SU-DHL-6 (cell line): Measurements from ENCODE around the gene NRG3.

ENCODE experiments used
- H2AFZ ChIP-seq: fragments of 200-600 bp; sonication (generic); 2 replicates; pipeline ENCODE4 v1.6.1; 2014; ENCODE audit warnings: low read depth, mild to moderate bottlenecking, moderate library complexity, mixed read lengths, antibody characterized with exemption, low read length; ENCODE audit not compliant: severe bottlenecking
- H3F3A ChIP-seq: fragments of 200-600 bp; shearing (Covaris generic); 2 replicates; pipeline ENCODE4 v1.6.0; 2016; ENCODE audit warnings: antibody characterized with exemption, mild to moderate bottlenecking; ENCODE audit not compliant: insufficient read depth
- H3K27ac ChIP-seq: fragments of 200-600 bp; sonication (generic); 2 replicates; pipeline ENCODE4 v1.5.1; 2016; ENCODE audit warnings: low read depth, mild to moderate bottlenecking, low read length, moderate library complexity, mixed read lengths
- H3K27me3 ChIP-seq: fragments of 200-600 bp; sonication (generic), shearing (Covaris generic); 2 replicates; pipeline ENCODE4 v1.6.0; 2014; ENCODE audit warnings: mild to moderate bottlenecking, low read length
- H3K36me3 ChIP-seq: fragments of 200-600 bp; sonication (generic); 2 replicates; pipeline ENCODE4 v1.6.1; 2014; ENCODE audit warnings: mild to moderate bottlenecking, low read length, mixed read lengths
- H3K4me2 ChIP-seq: fragments of 300-600, 200-600 bp; shearing (Covaris generic), sonication (generic); 2 replicates; pipeline ENCODE4 v1.6.0; 2014; ENCODE audit warnings: low read length, low read depth, mild to moderate bottlenecking; ENCODE audit not compliant: poor library complexity, severe bottlenecking
- H3K4me3 ChIP-seq: fragments of 200-600 bp; sonication (generic); 2 replicates; pipeline ENCODE4 v1.5.1; 2014; ENCODE audit warnings: antibody characterized with exemption, low read length, mild to moderate bottlenecking, mixed read lengths; ENCODE audit not compliant: insufficient read depth, poor library complexity, severe bottlenecking
- H3K79me2 ChIP-seq: fragments of 200-600 bp; sonication (generic); 2 replicates; pipeline ENCODE4 v1.6.1; 2014; ENCODE audit warnings: mild to moderate bottlenecking, low read length, moderate library complexity; ENCODE audit not compliant: insufficient read depth
- H3K9ac ChIP-seq: fragments of 200-600 bp; sonication (generic); 2 replicates; pipeline ENCODE4 v1.7.0; 2014; ENCODE audit warnings: mild to moderate bottlenecking, low read length
- H3K9me2 ChIP-seq: fragments of 200-600 bp; sonication (generic); replicated peaks from 2 replicates; pipeline ENCODE4 v1.6.1; 2014; ENCODE audit warnings: low read length; ENCODE audit not compliant: insufficient read depth
- H3K9me3 ChIP-seq: fragments of 200-600 bp; sonication (generic); 2 replicates; pipeline ENCODE4 v1.6.1; 2014; ENCODE audit warnings: low read length, mixed read lengths; ENCODE audit not compliant: insufficient read depth
- H4K20me1 ChIP-seq: fragments of 200-600 bp; sonication (generic); 2 replicates; pipeline ENCODE4 v1.6.1; 2014; ENCODE audit warnings: low read depth, mild to moderate bottlenecking, antibody characterized with exemption, low read length, moderate library complexity, mixed read lengths
- CTCF ChIP-seq: fragments of 200-600 bp; sonication (generic); IDR thresholded peaks from one replicate; pipeline ENCODE4 v1.5.1; 2017; ENCODE audit warnings: antibody characterized with exemption, mild to moderate bottlenecking, low read length, moderate library complexity; ENCODE audit not compliant: insufficient read depth, poor library complexity, severe bottlenecking
- EZH2phosphoT487 ChIP-seq: fragments of 200-600 bp; sonication (generic), shearing (Covaris generic); conservative IDR thresholded peaks from 2 replicates; pipeline ENCODE4 v1.6.1; 2018; ENCODE audit warnings: mild to moderate bottlenecking, antibody characterized with exemption, low read length, moderate library complexity, mixed read lengths

Gene NRG3

GRCh38 chr10:81882011-81882410 lies 7.0 kb downstream of the NRG3 start:
- no peaks in the 10 kb centered on the region for H3K79me2 ChIP-seq
- H3K9me2 ChIP-seq = no peaks in the 10 kb centered on the region
- H3K4me2 ChIP-seq = no peak overlapping the region
- no peak for TF ChIP-seq CTCF
- no peak for TF ChIP-seq EZH2phosphoT487
- no peak overlapping the region for H3K4me3 ChIP-seq
- no peak overlapping the region for H3K9ac ChIP-seq
- H2AFZ ChIP-seq = no peak overlapping the region
- no peaks in the 10 kb centered on the region for H3K9me3 ChIP-seq
- no peaks in the 10 kb centered on the region for H3K36me3 ChIP-seq
- H3F3A ChIP-seq = no peaks in the 10 kb centered on the region
- H3K27ac ChIP-seq = no peak overlapping the region
- H4K20me1 ChIP-seq = no peaks in the 10 kb centered on the region
- H3K27me3 ChIP-seq = no peaks in the 10 kb centered on the region

DNA sequence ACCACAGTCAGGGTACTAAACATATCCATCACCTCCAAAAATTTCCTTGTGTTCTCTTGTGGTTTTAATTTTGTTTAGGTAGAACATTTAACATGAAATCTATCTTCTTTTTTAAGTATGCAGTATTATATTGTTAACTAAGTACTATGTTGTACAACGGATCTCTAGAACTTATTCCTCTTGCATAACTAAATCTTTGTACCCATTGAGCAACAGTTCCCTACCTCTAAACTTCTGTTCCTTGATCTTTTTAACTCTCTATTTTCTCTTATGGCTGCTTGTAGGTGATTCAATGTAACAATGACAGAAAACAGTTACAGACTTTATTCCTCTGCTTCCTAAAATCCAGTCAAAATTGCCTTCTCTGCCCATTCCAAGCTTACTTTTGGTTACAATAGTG lies 9.9 kb downstream of the NRG3 start:
- Histone ChIP-seq H3K27me3 (no peaks in the 10 kb centered on the region), H4K20me1 (no peaks in the 10 kb centered on the region), H3K27ac (no peak overlapping the region), H3K9ac (no peak overlapping the region), H3K9me2 (no peaks in the 10 kb centered on the region), H3K4me2 (no peak overlapping the region), H3K36me3 (no peaks in the 10 kb centered on the region), H3K4me3 (no peak overlapping the region), H3F3A (no peaks in the 10 kb centered on the region), H3K79me2 (no peaks in the 10 kb centered on the region), H3K9me3 (no peaks in the 10 kb centered on the region), H2AFZ (no peak overlapping the region)
- TF ChIP-seq CTCF = no peak

DNA sequence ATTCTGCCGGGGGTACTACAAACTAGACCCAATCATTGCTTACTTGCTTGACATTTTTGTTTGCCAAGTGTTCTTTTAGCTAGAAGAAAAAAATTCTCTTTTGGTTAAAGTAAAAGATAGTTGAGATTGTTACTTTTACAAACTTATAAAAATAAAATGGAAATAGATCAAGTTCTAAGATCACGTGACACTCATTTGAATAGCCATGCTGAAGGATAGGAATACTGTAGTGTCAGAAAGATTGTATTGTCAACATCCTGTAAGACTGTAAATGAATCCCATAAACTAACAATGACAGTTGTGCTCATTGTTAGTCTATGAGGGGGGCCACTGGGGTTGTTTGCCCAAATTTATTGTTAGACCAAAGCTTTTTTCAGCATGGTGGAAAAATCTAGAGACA lies 10.5 kb downstream of the NRG3 start:
- no peaks in the 10 kb centered on the region for H4K20me1 ChIP-seq
- no peaks in the 10 kb centered on the region for H3K9me2 ChIP-seq
- H3K9me3 ChIP-seq = no peaks in the 10 kb centered on the region
- no peaks in the 10 kb centered on the region for H3K79me2 ChIP-seq
- no peaks in the 10 kb centered on the region for H3K36me3 ChIP-seq
- no peak overlapping the region for H3K27ac ChIP-seq
- H3F3A ChIP-seq = no peaks in the 10 kb centered on the region
- H3K4me3 ChIP-seq = no peak overlapping the region
- H2AFZ ChIP-seq = no peak overlapping the region
- no peaks in the 10 kb centered on the region for H3K27me3 ChIP-seq
- H3K9ac ChIP-seq = no peak overlapping the region
- TF ChIP-seq EZH2phosphoT487 = no peak
- no peak for TF ChIP-seq CTCF
- H3K4me2 ChIP-seq = no peak overlapping the region

DNA sequence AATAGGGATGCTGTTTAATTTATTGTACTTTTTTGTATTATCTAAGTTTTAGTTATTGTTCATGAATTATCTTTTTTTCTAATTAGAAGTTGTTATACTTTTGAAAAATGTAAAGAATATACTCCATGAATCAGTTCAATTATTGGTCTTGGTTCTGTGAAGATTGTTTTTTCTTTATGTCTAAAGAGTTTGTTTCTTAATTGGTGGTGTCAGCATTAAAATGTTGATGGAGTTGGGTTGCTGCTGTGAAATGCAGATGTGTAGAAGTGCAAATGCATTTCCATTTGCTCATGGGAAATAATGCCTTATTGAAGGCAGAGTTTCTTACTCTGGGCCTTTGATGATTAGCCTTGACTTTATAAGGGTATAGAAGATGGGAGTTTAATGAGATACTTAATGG lies 11.9 kb downstream of the NRG3 start:
- no peak overlapping the region for H3K27ac ChIP-seq
- no peak overlapping the region for H3K9ac ChIP-seq
- H3K79me2 ChIP-seq = no peaks in the 10 kb centered on the region
- H3K4me3 ChIP-seq = no peak overlapping the region
- no peak overlapping the region for H3K4me2 ChIP-seq
- H4K20me1 ChIP-seq = no peaks in the 10 kb centered on the region
- no peaks in the 10 kb centered on the region for H3F3A ChIP-seq
- no peaks in the 10 kb centered on the region for H3K9me3 ChIP-seq
- H3K27me3 ChIP-seq = no peaks in the 10 kb centered on the region
- H3K9me2 ChIP-seq = no peaks in the 10 kb centered on the region
- no peak for TF ChIP-seq CTCF
- TF ChIP-seq EZH2phosphoT487 = no peak
- no peaks in the 10 kb centered on the region for H3K36me3 ChIP-seq
- H2AFZ ChIP-seq = no peak overlapping the region
